Measurements from ENCODE around the gene GNPDA1.
A peak's percentile ranks its signal among the peaks of the same experiment; 100 is the strongest.
"Not testable (repeated sequence)": the region's sequence is repeated elsewhere in the genome, so short reads cannot be mapped to it uniquely, and the experiment has no call there.

Gene GNPDA1

DNA sequence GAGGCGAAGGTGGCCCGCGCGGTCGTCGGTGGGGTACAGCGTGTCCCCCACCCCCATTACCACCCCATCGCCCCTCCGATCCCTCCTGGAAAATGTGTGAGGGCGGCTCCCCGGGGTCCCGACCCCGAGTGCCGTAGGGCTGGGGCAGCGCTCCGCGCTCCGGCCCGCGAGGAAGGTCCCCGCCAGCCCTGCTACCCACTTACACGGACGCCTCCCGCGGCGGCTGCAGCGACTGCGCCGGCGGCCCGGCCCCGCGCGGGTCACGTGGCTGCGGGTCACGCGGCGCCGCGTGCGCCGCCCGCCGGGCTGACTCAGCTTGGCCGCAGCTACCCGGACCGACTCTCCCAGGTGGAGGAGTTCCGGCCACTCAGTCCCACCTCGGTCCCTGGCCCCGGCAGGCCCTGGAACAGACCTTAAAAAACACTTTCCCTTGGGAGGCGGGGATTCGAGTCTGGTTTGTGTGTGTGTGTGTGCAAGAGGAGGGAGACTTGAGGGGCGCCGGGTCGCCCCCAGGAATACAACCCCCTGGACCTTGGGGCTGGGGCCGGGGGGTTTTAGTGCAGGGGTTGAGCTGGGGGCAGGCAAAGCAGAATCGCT, at the start of gene GNPDA1:
Gene GNPDA1 (minus strand): TSS at position 236 of the 597 bp plus-strand sequence. CDS start 992 bp downstream, outside the sequence.
- peak; percentile 54 for DNase-seq (ENCODE audit: low read depth)

DNA sequence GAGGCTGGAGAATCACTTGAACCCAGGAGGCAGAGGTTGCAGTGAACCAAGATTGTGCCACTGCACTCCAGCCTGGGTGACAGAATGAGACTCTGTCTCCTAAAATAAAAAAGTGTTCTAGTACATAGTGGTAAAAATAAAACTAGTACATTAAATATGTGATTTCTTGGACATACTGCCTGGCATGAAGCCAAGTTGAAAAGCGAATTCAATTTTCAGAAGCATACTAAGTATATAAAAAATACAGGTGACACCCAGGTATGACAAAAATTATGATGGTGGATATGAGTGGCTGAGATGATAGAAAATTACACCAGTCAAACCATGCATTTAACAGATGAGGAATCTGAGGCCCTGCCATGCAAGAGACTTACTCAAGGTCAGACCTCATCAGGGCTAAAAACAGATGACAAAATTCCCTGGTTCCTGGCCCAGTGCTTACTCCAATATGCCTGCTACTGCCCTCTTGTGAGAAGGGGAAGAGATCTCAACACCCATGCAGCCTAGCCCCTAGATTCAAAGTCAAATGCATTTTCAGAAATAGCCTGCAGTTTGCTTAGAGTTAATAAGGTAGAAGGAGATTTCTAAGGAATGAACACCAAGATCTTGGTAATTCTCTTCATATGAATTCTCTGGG, 46.6 kb upstream of the GNPDA1 start:
- no peak for DNase-seq (ENCODE audit: low read depth)

DNA sequence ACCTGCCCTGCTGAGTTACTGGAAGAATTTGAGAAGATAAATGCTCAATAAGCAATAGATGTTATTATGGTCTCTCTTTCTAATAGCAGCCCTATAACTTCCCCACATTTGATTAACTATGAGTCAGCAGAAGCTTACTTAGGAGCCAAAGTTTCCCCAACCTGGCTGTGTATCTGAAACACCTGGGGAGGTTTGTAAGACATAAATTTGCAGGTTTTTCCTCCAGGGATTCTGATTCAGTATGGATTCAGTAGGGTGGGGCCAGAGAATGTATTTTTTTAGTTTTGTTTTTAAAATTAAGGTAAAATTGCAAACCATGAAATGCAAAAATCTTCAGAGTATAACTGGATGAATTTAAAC, 44.9 kb upstream of the GNPDA1 start:
- DNase-seq (ENCODE audit: low read depth), result no peak

DNA sequence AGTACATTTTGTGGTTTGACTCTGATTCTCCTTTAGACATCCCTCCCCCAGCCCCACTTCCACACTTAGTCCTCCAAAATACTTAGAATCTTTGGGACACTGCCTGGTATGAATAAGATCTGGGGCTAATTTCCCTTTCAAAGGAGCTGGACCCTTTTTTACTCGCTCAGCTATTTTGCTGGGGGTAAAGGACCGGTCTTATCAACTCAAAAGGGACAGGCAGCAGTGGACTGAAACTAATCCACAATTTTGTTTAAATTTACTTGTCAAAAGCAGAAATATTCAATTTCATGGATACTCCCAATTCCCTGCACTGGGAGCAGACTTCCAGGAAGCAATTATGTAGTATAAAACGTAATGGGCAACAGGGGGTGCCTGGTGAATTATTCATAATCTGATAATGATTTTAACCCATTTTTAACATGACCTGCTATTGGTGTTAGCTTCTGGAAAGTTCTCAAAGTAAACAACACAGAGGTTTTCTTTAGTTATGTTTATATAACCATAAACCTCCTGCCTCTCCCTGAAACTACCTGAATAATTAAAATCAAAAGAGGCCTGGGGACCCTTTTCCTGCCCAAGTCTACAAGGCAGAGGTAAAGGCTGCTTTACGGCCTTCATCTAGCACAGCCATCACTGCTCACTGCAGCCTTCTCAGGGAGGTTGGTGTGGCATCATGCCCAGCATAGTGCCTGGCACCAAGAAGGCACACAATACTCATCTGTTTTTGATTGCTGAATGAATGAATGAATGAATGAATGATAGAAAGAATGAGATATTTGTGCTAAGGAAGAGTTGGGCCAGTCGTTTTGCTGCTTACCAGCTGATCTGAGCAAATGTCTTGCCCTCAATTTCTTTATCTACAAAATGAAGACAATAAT, 44.2 kb upstream of the GNPDA1 start:
- DNase-seq (ENCODE audit: low read depth), result no peak

DNA sequence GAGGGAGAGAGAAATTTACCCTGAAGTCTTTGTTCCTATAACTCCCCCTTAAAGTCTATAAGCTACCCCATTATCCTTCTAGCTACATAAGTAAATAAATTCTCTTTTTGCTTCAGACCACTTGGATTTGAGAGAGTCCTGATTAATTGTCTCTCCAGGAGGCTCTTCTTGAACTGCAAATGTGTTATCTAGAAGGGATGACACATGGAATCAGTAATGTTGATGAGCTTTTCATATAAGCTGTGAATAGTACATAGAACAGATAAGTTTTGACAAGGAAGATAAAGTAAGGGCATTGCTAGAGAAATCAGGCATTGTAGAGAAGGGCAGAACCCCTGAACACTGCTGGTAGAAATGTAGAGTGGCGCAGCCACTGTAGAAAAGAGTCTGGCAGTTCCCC, 42.5 kb upstream of the GNPDA1 start:
- no peak for DNase-seq (ENCODE audit: low read depth)

DNA sequence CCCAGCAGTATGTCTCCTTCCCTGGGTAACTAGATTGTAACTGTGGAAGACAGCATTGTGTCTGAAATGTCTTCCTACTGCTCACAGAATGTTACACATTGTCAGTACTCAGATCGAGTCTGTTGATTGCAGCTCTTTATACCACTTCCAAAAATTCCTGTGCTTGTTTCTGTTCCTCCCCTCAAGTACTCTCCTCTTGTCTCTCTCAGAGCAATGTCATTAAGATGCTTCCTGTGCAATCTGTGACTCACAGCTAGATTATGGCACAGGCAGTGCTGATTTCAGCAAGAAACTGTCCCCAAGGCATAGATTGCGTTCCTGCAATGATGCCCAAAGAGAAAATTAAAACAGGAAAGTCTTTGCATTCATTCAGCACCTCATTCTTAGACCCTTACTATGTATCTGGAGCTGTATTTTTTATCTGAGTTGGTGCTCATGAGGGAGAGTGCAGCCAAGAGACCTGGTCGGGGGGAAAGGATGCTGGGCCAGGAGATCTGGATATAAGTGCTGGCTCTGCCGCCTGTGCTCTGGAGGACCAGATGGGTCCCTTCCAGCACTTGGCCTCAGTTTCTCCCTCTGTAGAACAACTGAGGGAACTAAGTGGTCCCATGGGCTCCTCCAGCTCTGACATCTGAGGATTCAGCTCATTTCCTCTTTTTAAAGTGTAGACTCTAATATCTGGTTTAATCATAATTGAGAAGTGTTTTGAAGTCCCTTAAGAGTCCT, 40.8 kb upstream of the GNPDA1 start:
- no peak for DNase-seq (ENCODE audit: low read depth)

DNA sequence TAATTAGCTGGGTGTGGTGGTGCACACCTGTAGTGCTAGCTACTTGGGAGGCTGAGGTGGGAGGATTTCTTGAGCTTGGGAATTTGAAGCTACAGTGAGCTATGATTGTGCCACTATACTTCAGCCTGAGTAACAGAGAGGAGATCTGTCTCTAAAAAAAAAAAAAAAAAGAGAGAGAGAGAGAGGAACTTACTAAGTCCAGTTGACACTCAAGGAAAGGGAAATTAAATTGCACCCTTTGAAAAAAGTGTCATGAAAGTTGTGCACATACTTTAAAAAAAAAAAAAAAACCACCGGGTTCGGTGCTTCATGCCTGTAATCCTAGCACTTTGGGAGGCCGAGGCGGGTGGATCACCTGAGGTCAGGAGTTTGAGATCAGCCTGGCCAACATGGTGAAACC, 39.2 kb upstream of the GNPDA1 start:
- DNase-seq (ENCODE audit: low read depth), result not testable (repeated sequence)

DNA sequence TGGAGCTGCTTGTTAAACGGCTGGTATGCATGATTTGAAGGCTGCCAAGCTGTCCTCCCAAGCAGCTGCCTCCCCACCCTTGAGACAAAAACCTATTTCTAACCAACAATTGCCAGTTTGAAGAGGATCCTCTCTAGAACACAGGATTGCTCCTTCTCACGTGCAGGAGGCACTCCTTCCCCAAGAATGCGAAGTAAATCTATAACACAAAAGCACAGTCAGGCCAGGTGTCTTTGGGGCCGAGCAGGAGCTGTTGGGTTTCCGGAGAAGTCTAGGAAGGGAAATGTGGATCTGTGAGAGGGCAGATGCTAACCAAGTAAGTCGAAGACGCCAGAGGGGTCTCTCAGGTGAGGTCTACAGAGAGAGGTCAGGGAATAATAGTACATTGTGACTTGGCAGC, 35.4 kb upstream of the GNPDA1 start:
- DNase-seq (ENCODE audit: low read depth), result no peak

DNA sequence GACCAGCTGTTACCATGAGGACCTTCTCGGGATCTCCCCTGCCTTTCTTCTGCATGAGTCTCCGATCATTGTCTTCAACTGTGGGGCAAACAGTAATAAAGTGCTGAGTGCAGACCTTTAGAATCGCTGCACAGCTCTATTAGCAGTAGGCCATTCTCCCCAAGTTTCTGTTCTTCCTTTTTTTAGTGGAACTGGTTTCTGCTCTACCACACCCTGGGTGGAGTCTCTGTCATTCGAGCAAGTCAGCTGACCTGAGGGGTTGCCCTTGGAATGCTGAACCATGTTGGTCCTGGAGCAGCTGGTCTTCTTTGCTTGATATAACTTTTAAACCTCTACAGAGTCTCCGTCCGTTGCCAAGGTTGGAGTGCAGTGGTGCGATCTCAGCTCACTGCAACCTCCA, 33.4 kb upstream of the GNPDA1 start:
- DNase-seq (ENCODE audit: low read depth), result no peak

DNA sequence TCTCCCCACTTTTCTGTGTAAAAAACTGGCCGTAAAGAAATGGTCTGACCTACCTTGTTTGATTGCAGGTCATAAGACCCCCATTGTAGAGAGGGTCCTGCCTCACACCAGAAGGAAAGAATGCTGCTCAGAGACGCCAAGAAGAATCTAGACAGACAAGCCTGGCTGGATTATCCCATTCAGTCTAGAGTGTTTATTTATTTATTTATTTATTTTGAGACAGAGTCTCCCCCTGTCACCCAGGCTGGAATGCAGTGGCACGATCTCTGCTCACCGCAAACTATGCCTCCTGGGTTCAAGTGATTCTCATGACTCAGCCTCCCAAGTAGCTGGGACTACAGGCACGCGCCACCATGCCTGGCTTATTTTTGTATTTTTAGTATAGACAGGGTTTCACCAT, 28.1 kb upstream of the GNPDA1 start:
- not testable (repeated sequence) for DNase-seq (ENCODE audit: low read depth)

DNA sequence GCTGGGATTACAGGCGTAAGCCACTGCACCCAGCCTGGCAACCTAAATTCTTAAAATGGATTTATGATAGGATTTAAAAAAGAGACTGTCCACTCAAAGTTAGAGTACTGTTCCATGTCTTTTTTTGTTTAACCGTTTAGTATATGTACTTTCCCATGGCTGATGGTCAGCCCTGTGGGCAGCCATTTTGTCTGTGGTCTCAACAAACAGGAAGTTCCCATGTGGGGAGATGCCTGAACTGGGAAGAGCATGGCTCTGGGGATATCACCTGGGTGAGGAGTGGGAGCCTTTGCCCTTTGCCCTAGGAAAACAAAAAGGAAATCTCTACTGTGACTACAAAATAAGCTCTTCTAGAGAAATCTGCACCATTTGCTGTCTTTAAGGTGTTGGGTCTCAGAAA, 27.5 kb upstream of the GNPDA1 start:
- no peak for DNase-seq (ENCODE audit: low read depth)

DNA sequence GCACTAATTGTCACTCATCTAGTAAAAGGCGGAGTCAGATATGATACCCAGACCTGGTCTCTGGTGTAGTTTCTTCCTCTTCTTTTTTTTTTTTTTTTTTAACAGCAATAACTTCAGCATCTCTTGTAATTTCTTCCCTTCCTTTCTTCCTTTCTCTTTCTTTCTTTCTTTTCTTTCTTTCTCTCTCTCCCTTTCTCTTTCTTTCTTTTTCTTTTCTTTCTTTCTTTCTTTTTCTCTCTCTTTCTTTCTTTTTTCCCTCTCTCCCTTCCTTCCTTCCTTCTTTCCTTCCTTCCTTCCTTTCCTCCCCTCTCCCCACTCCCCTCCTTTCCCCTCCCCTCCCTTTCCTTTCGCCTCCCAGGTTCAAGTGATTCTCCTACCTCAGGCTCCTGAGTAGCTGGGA, 25.9 kb upstream of the GNPDA1 start:
- no peak for DNase-seq (ENCODE audit: low read depth)

DNA sequence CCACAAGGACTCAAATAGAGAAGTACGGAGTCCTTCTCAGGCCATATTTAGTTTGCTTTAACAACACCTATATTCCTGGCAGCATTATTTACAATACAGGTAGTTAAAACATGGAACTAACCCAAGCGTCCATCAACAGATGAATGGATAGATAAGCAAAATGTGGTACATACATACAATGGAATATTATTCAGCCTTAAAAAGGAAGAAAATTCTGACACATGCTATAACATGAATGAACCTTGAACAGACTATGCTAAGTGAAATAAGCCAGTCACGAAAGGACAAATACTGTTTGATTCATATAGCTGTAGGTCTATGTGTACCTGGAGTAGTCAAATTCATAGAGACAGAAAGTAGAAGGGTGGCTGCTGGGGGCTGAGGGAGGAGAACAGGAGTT, 24.8 kb upstream of the GNPDA1 start:
- DNase-seq (ENCODE audit: low read depth), result not testable (repeated sequence)

DNA sequence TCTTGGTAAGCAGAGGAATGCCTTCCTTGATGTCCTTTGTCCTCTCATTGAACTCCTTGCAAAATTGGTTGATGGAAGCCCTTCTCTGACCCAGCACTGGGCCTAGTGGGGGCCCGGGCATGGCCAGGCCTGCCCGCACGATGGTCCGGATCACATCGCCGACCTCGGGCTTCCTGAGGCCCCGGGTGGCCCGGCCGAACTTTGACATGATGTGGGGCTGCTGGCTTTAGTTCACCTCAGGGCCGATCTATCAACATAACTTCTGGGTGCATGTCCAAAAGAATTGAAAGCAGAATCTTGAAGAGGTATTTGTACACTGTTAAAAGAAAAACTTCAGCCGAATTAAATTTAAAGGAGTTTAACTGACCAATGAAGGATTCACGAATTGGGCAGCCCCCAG, 24.1 kb upstream of the GNPDA1 start:
- DNase-seq (ENCODE audit: low read depth), result no peak

DNA sequence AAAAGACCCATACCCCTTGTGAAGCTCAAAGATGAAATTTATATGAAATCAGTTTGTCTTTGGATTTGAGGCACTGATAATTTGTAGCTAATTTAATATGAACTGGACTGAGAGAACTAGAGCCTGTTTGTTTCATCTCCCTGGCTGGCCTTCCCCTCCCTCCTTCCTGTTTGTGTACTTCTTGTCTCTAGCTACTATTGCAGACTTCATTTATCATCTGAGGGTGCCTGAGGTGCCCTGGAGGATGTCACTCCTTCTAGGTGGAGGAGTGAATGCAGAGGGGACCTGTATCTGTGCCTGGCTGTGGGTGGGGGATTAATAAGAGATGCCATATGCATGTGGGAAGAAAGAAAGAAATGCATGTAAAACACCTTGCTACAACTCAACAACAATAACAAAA, 22.2 kb upstream of the GNPDA1 start:
- no peak for DNase-seq (ENCODE audit: low read depth)

DNA sequence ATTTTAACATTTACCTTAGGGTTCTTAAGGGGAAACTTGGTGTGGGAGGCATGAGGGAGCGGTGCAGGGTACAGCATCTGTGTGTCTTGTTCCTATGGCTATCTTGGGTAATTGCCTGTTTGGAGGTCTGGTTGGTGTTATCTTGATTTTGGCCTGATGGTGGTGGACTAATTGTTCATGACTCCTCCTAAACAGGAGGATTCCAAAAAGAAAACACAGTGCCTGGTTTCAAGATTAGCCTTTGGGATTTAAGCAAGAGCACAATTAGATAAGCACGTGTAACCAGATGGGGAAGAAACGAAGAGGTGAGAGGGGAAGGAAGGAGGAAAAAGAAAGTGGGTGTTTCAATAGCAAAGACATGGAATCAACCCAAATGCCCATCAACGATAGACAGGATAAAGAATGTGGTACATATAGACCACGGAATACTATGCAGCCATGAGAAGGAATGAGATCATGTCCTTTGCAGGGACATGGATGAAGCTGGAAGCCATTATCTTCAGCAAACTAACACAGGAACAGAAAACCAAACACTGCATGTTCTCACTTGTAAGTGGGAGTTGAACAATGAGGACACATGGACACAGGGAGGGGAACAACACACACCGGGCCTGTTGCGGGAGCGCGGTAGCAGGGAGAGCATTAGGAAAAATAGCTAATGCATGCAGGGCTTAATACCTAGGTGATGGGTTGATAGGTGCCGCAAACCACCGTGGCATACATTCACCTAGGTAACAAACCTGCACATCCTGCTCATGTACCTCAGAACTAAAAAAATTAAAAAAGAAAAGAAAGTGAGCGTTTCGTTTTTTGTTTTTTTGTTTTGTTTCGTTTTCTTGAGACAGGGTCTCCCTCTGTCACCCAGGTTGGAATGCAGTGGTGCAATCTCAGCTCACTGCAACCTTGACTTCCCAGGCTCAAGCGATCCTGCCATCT, 21.1 kb upstream of the GNPDA1 start:
- DNase-seq (ENCODE audit: low read depth), result not testable (repeated sequence)

DNA sequence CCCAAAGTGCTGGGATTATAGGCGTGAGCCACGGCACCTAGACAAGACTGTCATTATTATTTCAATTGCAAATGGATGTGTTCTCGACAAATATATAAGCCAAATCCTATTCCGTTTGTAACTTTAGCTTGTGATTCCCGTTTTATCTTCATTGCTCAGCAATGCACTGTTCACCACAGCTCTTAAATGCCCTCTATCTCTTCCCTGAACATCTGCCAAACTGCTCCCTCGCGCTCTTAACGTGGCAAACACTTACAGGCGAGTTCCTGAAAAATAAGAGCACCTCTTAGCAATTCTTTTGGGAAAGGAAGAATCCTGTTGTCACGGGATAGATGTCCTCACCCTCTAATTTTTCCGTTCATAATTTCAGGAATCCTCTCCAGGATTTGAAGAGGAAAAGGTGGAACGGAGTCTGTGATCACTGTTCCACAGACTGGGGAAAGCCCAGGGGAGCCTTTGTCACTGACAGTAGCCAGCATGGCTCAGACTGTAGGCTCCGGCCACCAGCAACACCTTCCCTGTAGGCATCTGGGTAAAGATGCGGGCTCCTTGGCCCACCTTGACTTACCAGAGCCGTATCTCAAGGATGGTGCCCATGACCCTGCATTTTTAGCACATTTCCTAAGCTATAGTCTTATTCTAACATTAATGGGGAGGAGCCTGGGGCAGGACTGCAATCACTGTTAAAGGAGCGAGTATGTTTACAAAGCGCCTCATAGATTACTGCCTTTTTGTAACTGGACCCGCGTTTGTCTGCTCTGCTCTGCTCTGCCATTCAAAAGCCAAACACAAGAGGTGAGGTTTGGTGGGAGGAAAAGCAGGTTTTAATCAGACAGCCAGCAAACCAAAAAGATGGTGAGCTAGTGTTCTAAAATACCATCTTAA, 20.2 kb upstream of the GNPDA1 start:
- DNase-seq (ENCODE audit: low read depth), result no peak

DNA sequence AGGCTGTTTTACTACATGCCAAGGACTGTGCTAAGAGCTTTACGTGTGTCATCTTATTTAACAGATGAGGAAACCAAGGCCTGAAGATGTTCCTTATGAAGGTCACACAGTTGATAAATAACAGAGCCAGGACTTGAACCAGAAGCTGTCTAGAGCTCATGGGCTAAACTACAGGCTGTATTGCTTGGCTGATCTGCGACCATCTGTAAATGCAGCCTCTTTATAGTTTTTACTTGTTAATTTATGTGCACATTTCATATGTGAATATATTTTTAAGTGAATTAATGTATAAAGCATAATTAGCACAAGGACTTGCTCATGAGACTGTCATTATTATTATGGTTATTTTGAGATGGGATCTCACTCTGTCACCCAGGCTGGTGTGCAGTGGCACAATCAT, 19.3 kb upstream of the GNPDA1 start:
- no peak for DNase-seq (ENCODE audit: low read depth)

DNA sequence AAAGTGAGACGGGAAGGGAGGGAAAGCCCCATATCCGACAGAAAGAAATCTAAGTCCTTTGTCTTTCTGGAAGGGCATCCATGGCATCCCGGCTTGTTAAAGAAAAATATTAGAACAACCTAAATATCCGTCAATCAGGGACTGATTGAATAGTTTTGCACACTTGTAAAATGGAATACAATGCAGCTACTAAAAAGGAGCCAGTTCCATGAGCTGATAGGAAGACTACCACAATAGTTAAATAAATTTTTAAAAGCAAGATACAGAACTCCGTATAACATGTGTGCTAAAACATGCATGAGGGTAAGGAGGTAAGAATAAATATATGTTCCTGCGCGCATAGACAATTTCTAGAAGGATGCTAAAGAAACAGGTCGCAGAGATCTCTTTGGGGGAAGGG, 12.8 kb upstream of the GNPDA1 start:
- no peak for DNase-seq (ENCODE audit: low read depth)

DNA sequence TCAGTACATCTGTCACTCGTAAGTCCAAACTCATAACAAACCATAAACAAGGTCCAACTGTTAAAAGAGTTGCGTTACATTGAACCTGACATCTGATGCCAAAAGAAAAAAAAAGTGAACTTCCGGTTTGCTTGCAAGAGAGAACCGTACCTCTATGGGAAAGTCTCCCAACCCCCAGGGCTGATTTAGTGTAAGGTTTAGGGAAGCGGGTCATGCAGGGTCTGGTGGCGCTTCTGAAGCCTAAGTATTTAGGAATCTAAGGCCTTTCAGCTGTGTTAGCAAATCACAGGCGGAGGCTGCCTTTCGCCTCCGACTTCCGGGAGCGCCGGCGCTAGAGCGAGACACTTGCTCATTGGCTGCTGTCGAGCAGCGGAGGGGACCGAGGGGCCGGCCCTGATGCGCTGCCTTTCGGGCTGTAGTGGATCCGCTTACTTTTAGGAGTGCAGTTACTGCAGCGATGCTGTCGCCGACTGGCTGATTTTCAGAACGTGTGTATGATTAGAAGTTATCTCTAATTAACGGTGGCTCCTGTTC, 12.0 kb upstream of the GNPDA1 start:
- DNase-seq (ENCODE audit: low read depth), result peak; percentile 60
